ENCODE results near the gene PARL. TPM values are rescaled to one million over a fixed set of nuclear protein-coding genes. Genes with fewer than 3 reads are reported as not detected.

Gene PARL
- total and polyA plus RNA-seq, 2 donors (not counting 1 experiment from before 2014, with no cell fraction given), result 30.2 to 55.9 TPM

DNA sequence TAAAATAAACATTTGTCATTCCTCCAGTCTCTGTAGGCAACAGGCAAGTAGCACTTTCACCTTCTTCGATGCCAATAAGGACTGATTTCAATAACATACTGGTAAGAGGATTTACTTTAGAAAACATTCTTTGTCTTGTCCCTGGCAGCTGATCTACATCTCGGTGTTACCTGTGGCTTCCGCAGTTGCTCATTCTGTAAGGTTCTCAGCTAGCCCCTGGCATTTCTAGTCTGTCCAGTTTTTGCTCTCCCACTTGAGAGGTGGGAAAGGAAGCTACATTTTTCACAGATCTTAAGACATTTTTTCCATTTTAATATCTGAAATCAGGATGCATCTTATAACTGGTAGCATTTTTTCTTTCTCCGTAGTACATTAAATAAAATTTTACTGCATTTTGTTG lies 39.6 kb downstream of the PARL start:
- Histone ChIP-seq H3K4me2 (ENCODE audit: extremely low read depth, insufficient read depth, low read length) (no peak overlapping the region), H3K27me3 (ENCODE audit: control insufficient read depth, insufficient read depth, low read length) (no peaks in the 10 kb centered on the region), H3K9me3 (ENCODE audit: control insufficient read depth, insufficient read depth, low read depth, low read length) (no peaks in the 10 kb centered on the region), H4K20me1 (ENCODE audit: control insufficient read depth, extremely low read depth, insufficient read depth, low read length) (no peaks in the 10 kb centered on the region), H3K4me3 (replicated peaks in 1 of 4; ENCODE audit: control extremely low read depth in 1 of 4, insufficient read depth in 1 of 4, low read depth in 3 of 4, low read length in 4 of 4) (no peak overlapping the region), H3K27ac (ENCODE audit: insufficient read depth, low read length) (no peak overlapping the region), H3K36me3 (ENCODE audit: control insufficient read depth, insufficient read depth, low read length) (no peaks in the 10 kb centered on the region), H3K4me1 (ENCODE audit: control insufficient read depth, extremely low read depth, insufficient read depth, low read length) (peaks cover 8% of the 10 kb centered on the region), H3K9ac (ENCODE audit: insufficient read depth, low read length) (no peak overlapping the region), H3K79me2 (ENCODE audit: control insufficient read depth, insufficient read depth, low read length) (no peaks in the 10 kb centered on the region), H2AFZ (ENCODE audit: low read length) (no peak overlapping the region)
- TF ChIP-seq CTCF (conservative IDR thresholded peaks at IDR 0.05 in 1 of 2, IDR thresholded peaks at IDR 0.05 in 1 of 2; ENCODE audit: low read depth in 1 of 2, low read length in 2 of 2), result no peak
- no peak for TF ChIP-seq EZH2 (IDR thresholded peaks at IDR 0.05; ENCODE audit: low read length, missing control alignments)
- peak in 1 of 2 donors; percentile 9 for DNase-seq (ENCODE audit: low read depth in 2 of 2)

GRCh38 chr3:183844606-183845005 lies 40.1 kb downstream of the PARL start:
- Histone ChIP-seq H3K4me1 (ENCODE audit: control insufficient read depth, extremely low read depth, insufficient read depth, low read length) (peaks cover 8% of the 10 kb centered on the region), H3K9ac (ENCODE audit: insufficient read depth, low read length) (no peak overlapping the region), H3K79me2 (ENCODE audit: control insufficient read depth, insufficient read depth, low read length) (no peaks in the 10 kb centered on the region), H3K4me3 (replicated peaks in 1 of 4; ENCODE audit: control extremely low read depth in 1 of 4, insufficient read depth in 1 of 4, low read depth in 3 of 4, low read length in 4 of 4) (no peak overlapping the region), H3K4me2 (ENCODE audit: extremely low read depth, insufficient read depth, low read length) (no peak overlapping the region), H4K20me1 (ENCODE audit: control insufficient read depth, extremely low read depth, insufficient read depth, low read length) (no peaks in the 10 kb centered on the region), H3K36me3 (ENCODE audit: control insufficient read depth, insufficient read depth, low read length) (no peaks in the 10 kb centered on the region), H3K27ac (ENCODE audit: insufficient read depth, low read length) (no peak overlapping the region), H2AFZ (ENCODE audit: low read length) (no peak overlapping the region), H3K27me3 (ENCODE audit: control insufficient read depth, insufficient read depth, low read length) (no peaks in the 10 kb centered on the region), H3K9me3 (ENCODE audit: control insufficient read depth, insufficient read depth, low read depth, low read length) (no peaks in the 10 kb centered on the region)
- peak; percentile 85 to 87 for DNase-seq (ENCODE audit: low read depth in 2 of 2)
- TF ChIP-seq CTCF (conservative IDR thresholded peaks at IDR 0.05 in 1 of 2, IDR thresholded peaks at IDR 0.05 in 1 of 2; ENCODE audit: low read depth in 1 of 2, low read length in 2 of 2) (no peak), EZH2 (IDR thresholded peaks at IDR 0.05; ENCODE audit: low read length, missing control alignments) (no peak)

- no peaks in the 10 kb centered on the region for H3K9me3 ChIP-seq (ENCODE audit: control insufficient read depth, insufficient read depth, low read depth, low read length)
- no peaks in the 10 kb centered on the region for H3K4me1 ChIP-seq (ENCODE audit: control insufficient read depth, extremely low read depth, insufficient read depth, low read length)
- no peak overlapping the region for H3K4me3 ChIP-seq (replicated peaks in 1 of 4; ENCODE audit: control extremely low read depth in 1 of 4, insufficient read depth in 1 of 4, low read depth in 3 of 4, low read length in 4 of 4)
- no peak for TF ChIP-seq EZH2 (IDR thresholded peaks at IDR 0.05; ENCODE audit: low read length, missing control alignments)
- TF ChIP-seq CTCF (conservative IDR thresholded peaks at IDR 0.05 in 1 of 2, IDR thresholded peaks at IDR 0.05 in 1 of 2; ENCODE audit: low read depth in 1 of 2, low read length in 2 of 2), result no peak
- H3K27me3 ChIP-seq (ENCODE audit: control insufficient read depth, insufficient read depth, low read length), result no peaks in the 10 kb centered on the region
- H3K9ac ChIP-seq (ENCODE audit: insufficient read depth, low read length), result no peak overlapping the region
- no peak overlapping the region for H3K27ac ChIP-seq (ENCODE audit: insufficient read depth, low read length)
- DNase-seq (ENCODE audit: low read depth in 2 of 2), result no peak
- H3K79me2 ChIP-seq (ENCODE audit: control insufficient read depth, insufficient read depth, low read length), result no peaks in the 10 kb centered on the region
- no peak overlapping the region for H3K4me2 ChIP-seq (ENCODE audit: extremely low read depth, insufficient read depth, low read length)
- H4K20me1 ChIP-seq (ENCODE audit: control insufficient read depth, extremely low read depth, insufficient read depth, low read length), result no peaks in the 10 kb centered on the region
- peaks cover 3% of the 10 kb centered on the region for H3K36me3 ChIP-seq (ENCODE audit: control insufficient read depth, insufficient read depth, low read length)
- no peak overlapping the region for H2AFZ ChIP-seq (ENCODE audit: low read length)
These were observed 44.9 kb downstream of the PARL start for GRCh38 chr3:183839751-183840150.
